OCI-LY3 (cell line): ENCODE data around the gene C17orf113.

Experiments
- H2AFZ ChIP-seq: fragments of 200-600, 300-600 bp; shearing (Covaris generic); 2 replicates; pipeline ENCODE4 v1.6.0; 2014; ENCODE audit warnings: antibody characterized with exemption, low read depth, low read length
- H3K27ac ChIP-seq: fragments of 200-600, 300-600 bp; sonication (generic); 2 replicates; pipeline ENCODE4 v1.5.1; 2014; ENCODE audit warnings: mild to moderate bottlenecking, low read length, moderate library complexity, mixed read lengths
- H3K27me3 ChIP-seq: fragments of 200-600, 300-600 bp; sonication (generic); 2 replicates; pipeline ENCODE4 v1.6.1; 2014; ENCODE audit warnings: low read depth, low read length, mixed read lengths
- H3K36me3 ChIP-seq: fragments of 200-600, 300-600 bp; sonication (generic); replicated peaks from 2 replicates; pipeline ENCODE3; 2014; ENCODE audit warnings: low read depth, low read length, mixed read lengths
- H3K4me1 ChIP-seq: fragments of 300-600, 200-600 bp; sonication (generic); 2 replicates; pipeline ENCODE4 v1.6.1; 2014; ENCODE audit warnings: low read length, mixed read lengths
- H3K4me2 ChIP-seq: fragments of 200-600, 300-600 bp; sonication (generic); 2 replicates; pipeline ENCODE4 v1.6.1; 2014; ENCODE audit warnings: low read length, mixed read lengths
- H3K4me3 ChIP-seq: fragments of 300-600, 200-600 bp; sonication (generic); 2 replicates; pipeline ENCODE4 v1.5.1; 2014; ENCODE audit warnings: antibody characterized with exemption, mild to moderate bottlenecking, low read length, moderate library complexity
- H3K79me2 ChIP-seq: fragments of 300-600, 200-600 bp; shearing (Covaris generic); 2 replicates; pipeline ENCODE4 v1.6.1; 2014; ENCODE audit warnings: mild to moderate bottlenecking, low read length, mixed read lengths
- H3K9ac ChIP-seq: fragments of 300-600, 200-600 bp; shearing (Covaris generic); 2 replicates; pipeline ENCODE4 v1.6.0; 2014; ENCODE audit warnings: mild to moderate bottlenecking, low read length, moderate library complexity
- H3K9me3 ChIP-seq: fragments of 200-600, 300-600 bp; shearing (Covaris generic); 2 replicates; pipeline ENCODE4 v1.6.1; 2014; ENCODE audit warnings: low read length, mixed read lengths; ENCODE audit not compliant: insufficient read depth
- H4K20me1 ChIP-seq: fragments of 200-600, 300-600 bp; sonication (generic); 2 replicates; pipeline ENCODE4 v1.6.1; 2016; ENCODE audit warnings: low read length, mixed read lengths; ENCODE audit not compliant: insufficient read depth
- CTCF ChIP-seq: fragments of 200-600, 300-600 bp; sonication (generic); IDR thresholded peaks from 2 replicates; pipeline ENCODE4 v1.5.1; 2014; ENCODE audit warnings: antibody characterized with exemption, low read length, low read depth
- EZH2phosphoT487 ChIP-seq: fragments of 200-600 bp; shearing (Covaris generic); IDR thresholded peaks from 2 replicates; pipeline ENCODE4 v1.6.1; 2018; ENCODE audit warnings: antibody characterized with exemption, mixed run types, low read depth

The C17orf113 gene

GRCh38 chr17:42027961-42028790 lies 22.2 kb downstream of the C17orf113 start:
- Histone ChIP-seq H3K27ac (no peak overlapping the region), H3K4me2 (no peak overlapping the region), H3K9me3 (no peaks in the 10 kb centered on the region), H3K79me2 (no peaks in the 10 kb centered on the region), H3K4me3 (no peak overlapping the region), H3K27me3 (no peaks in the 10 kb centered on the region), H2AFZ (no peak overlapping the region), H3K9ac (no peak overlapping the region), H3K36me3 (peaks cover 56% of the 10 kb centered on the region), H4K20me1 (no peaks in the 10 kb centered on the region), H3K4me1 (peaks cover 20% of the 10 kb centered on the region)
- TF ChIP-seq EZH2phosphoT487, result no peak
- TF ChIP-seq CTCF, result no peak

GRCh38 chr17:42027590-42027889 lies 22.9 kb downstream of the C17orf113 start:
- Histone ChIP-seq H2AFZ (no peak overlapping the region), H3K4me3 (no peak overlapping the region), H3K4me2 (no peak overlapping the region), H3K27ac (no peak overlapping the region), H3K27me3 (no peaks in the 10 kb centered on the region), H3K4me1 (peaks cover 20% of the 10 kb centered on the region), H3K9me3 (no peaks in the 10 kb centered on the region), H4K20me1 (no peaks in the 10 kb centered on the region), H3K36me3 (peaks cover 55% of the 10 kb centered on the region), H3K79me2 (no peaks in the 10 kb centered on the region), H3K9ac (no peak overlapping the region)
- no peak for TF ChIP-seq EZH2phosphoT487

GRCh38 chr17:42026857-42027589 lies 23.4 kb downstream of the C17orf113 start:
- no peak overlapping the region for H3K27ac ChIP-seq
- H4K20me1 ChIP-seq, result no peaks in the 10 kb centered on the region
- H3K4me2 ChIP-seq, result no peak overlapping the region
- no peak overlapping the region for H2AFZ ChIP-seq
- H3K4me3 ChIP-seq, result no peak overlapping the region
- no peaks in the 10 kb centered on the region for H3K9me3 ChIP-seq
- H3K4me1 ChIP-seq, result peaks cover 20% of the 10 kb centered on the region
- no peak overlapping the region for H3K9ac ChIP-seq
- no peaks in the 10 kb centered on the region for H3K27me3 ChIP-seq
- H3K36me3 ChIP-seq, result peaks cover 55% of the 10 kb centered on the region
- no peak for TF ChIP-seq EZH2phosphoT487
- TF ChIP-seq CTCF, result no peak
- no peaks in the 10 kb centered on the region for H3K79me2 ChIP-seq

- Histone ChIP-seq H3K36me3 (peaks cover 50% of the 10 kb centered on the region), H4K20me1 (no peaks in the 10 kb centered on the region), H3K4me1 (peaks cover 25% of the 10 kb centered on the region), H3K79me2 (peaks cover 7% of the 10 kb centered on the region), H3K4me2 (no peak overlapping the region), H3K4me3 (no peak overlapping the region), H2AFZ (no peak overlapping the region), H3K27me3 (no peaks in the 10 kb centered on the region), H3K27ac (no peak overlapping the region), H3K9me3 (no peaks in the 10 kb centered on the region), H3K9ac (no peak overlapping the region)
- TF ChIP-seq EZH2phosphoT487 (no peak), CTCF (no peak)
Observed at GRCh38 chr17:42025936-42026335, 24.5 kb downstream of the C17orf113 start.
